HG02973 (cell line): Measurements from ENCODE around the gene LDHAL6B.

Experiments
- ATAC-seq: cut with Tn5 transposase; IDR thresholded peaks from one replicate; pipeline ENCODE4 v1.9.1; 2021; ENCODE audit warnings: moderate library complexity; ENCODE audit not compliant: unreplicated experiment

LDHAL6B gene

GRCh38 chr15:59176653-59177316 lies 29.9 kb upstream of the LDHAL6B start:
- no peak for ATAC-seq

GRCh38 chr15:59177317-59177660 lies 29.4 kb upstream of the LDHAL6B start:
- no peak for ATAC-seq

GRCh38 chr15:59178151-59178695 lies 28.4 kb upstream of the LDHAL6B start:
- ATAC-seq: no peak

- no peak for ATAC-seq
Observed at GRCh38 chr15:59179717-59180116, 26.9 kb upstream of the LDHAL6B start.

- no peak for ATAC-seq
Observed at GRCh38 chr15:59180945-59181600, 25.6 kb upstream of the LDHAL6B start.

GRCh38 chr15:59185725-59186124 lies 20.9 kb upstream of the LDHAL6B start:
- no peak for ATAC-seq

- ATAC-seq: no peak
Observed at GRCh38 chr15:59186501-59186900, 20.1 kb upstream of the LDHAL6B start.

- no peak for ATAC-seq
Observed at GRCh38 chr15:59189241-59189640, 17.4 kb upstream of the LDHAL6B start.

GRCh38 chr15:59190291-59190690 lies 16.4 kb upstream of the LDHAL6B start:
- ATAC-seq: no peak

GRCh38 chr15:59191855-59192237 lies 14.8 kb upstream of the LDHAL6B start:
- ATAC-seq: no peak

- no peak for ATAC-seq
Observed at GRCh38 chr15:59194639-59195325, 11.9 kb upstream of the LDHAL6B start.

- no peak for ATAC-seq
Observed at GRCh38 chr15:59196416-59196815, 10.2 kb upstream of the LDHAL6B start.

GRCh38 chr15:59197454-59197853 lies 9.2 kb upstream of the LDHAL6B start:
- no peak for ATAC-seq

- ATAC-seq: no peak
Observed at GRCh38 chr15:59199626-59200465, 6.8 kb upstream of the LDHAL6B start.

GRCh38 chr15:59200560-59200959 lies 6.1 kb upstream of the LDHAL6B start:
- no peak for ATAC-seq

- no peak for ATAC-seq
Observed at GRCh38 chr15:59203008-59203407, 3.6 kb upstream of the LDHAL6B start.

GRCh38 chr15:59203657-59204056 lies 3.0 kb upstream of the LDHAL6B start:
- no peak for ATAC-seq

GRCh38 chr15:59205839-59206622 lies 612 bp upstream of the LDHAL6B start:
- ATAC-seq: no peak

GRCh38 chr15:59208613-59209249 lies 2.1 kb downstream of the LDHAL6B start:
- ATAC-seq: no peak

GRCh38 chr15:59210186-59210585 lies 3.5 kb downstream of the LDHAL6B start:
- no peak for ATAC-seq
